ENCODE data around the gene QRFP.

QRFP gene

GRCh38 chr9:130897848-130898551 is 1.4 kb upstream of the QRFP start:
- no peak for TF ChIP-seq CTCF (IDR thresholded peaks at IDR 0.05; ENCODE audit: low read depth, low read length)
- no peak for DNase-seq (ENCODE audit: low read depth, low spot score)
- no peak overlapping the region for H3K4me3 ChIP-seq (ENCODE audit: low read depth, low read length)
- in situ Hi-C loops (cut with HindIII; ENCODE audit: low sequenced_read_pairs) = no loop called here

GRCh38 chr9:130897105-130897751 is 616 bp upstream of the QRFP start:
- no peak for TF ChIP-seq CTCF (IDR thresholded peaks at IDR 0.05; ENCODE audit: low read depth, low read length)
- H3K4me3 ChIP-seq (ENCODE audit: low read depth, low read length) = no peak overlapping the region
- no peak for DNase-seq (ENCODE audit: low read depth, low spot score)
- in situ Hi-C loops (cut with HindIII; ENCODE audit: low sequenced_read_pairs) = no loop called here

- in situ Hi-C loops (cut with HindIII; ENCODE audit: low sequenced_read_pairs) = no loop called here
- no peak for TF ChIP-seq CTCF (IDR thresholded peaks at IDR 0.05; ENCODE audit: low read depth, low read length)
- DNase-seq (ENCODE audit: low read depth, low spot score) = no peak
- no peak overlapping the region for H3K4me3 ChIP-seq (ENCODE audit: low read depth, low read length)
These were observed 955 bp downstream of the QRFP start for GRCh38 chr9:130895481-130896232.

GRCh38 chr9:130895038-130895437 is 1.6 kb downstream of the QRFP start:
- no peak overlapping the region for H3K4me3 ChIP-seq (ENCODE audit: low read depth, low read length)
- no peak for DNase-seq (ENCODE audit: low read depth, low spot score)
- in situ Hi-C loops (cut with HindIII; ENCODE audit: low sequenced_read_pairs) = no loop called here
- TF ChIP-seq CTCF (IDR thresholded peaks at IDR 0.05; ENCODE audit: low read depth, low read length) = no peak

GRCh38 chr9:130894546-130894945 is 2.1 kb downstream of the QRFP start:
- H3K4me3 ChIP-seq (ENCODE audit: low read depth, low read length) = no peak overlapping the region
- in situ Hi-C loops (cut with HindIII; ENCODE audit: low sequenced_read_pairs) = no loop called here
- TF ChIP-seq CTCF (IDR thresholded peaks at IDR 0.05; ENCODE audit: low read depth, low read length) = no peak
- no peak for DNase-seq (ENCODE audit: low read depth, low spot score)

- H3K4me3 ChIP-seq (ENCODE audit: low read depth, low read length) = no peak overlapping the region
- in situ Hi-C loops (cut with HindIII; ENCODE audit: low sequenced_read_pairs) = no loop called here
- TF ChIP-seq CTCF (IDR thresholded peaks at IDR 0.05; ENCODE audit: low read depth, low read length) = no peak
- no peak for DNase-seq (ENCODE audit: low read depth, low spot score)
These were observed 3.1 kb downstream of the QRFP start for GRCh38 chr9:130893341-130894101.
